Measurements from ENCODE around the gene ALDH1B1.

Gene ALDH1B1

GRCh38 chr9:38412751-38413150, 20.2 kb downstream of the ALDH1B1 start:
- Histone ChIP-seq H3K9me3 (ENCODE audit: control insufficient read depth, low read length) (no peaks in the 10 kb centered on the region), H3K9ac (no peak overlapping the region), H3K27ac (no peak overlapping the region), H2AFZ (no peak overlapping the region), H3K36me3 (ENCODE audit: control insufficient read depth, insufficient read depth, low read length) (no peaks in the 10 kb centered on the region), H3K4me2 (ENCODE audit: low read length) (no peak overlapping the region), H3K4me3 (ENCODE audit: low read depth, low read length) (no peak overlapping the region), H3K79me2 (no peaks in the 10 kb centered on the region), H3K27me3 (ENCODE audit: control insufficient read depth, insufficient read depth, low read length) (no peaks in the 10 kb centered on the region), H3K4me1 (no peaks in the 10 kb centered on the region)
- no peak for TF ChIP-seq CTCF (IDR thresholded peaks at IDR 0.05)

DNA sequence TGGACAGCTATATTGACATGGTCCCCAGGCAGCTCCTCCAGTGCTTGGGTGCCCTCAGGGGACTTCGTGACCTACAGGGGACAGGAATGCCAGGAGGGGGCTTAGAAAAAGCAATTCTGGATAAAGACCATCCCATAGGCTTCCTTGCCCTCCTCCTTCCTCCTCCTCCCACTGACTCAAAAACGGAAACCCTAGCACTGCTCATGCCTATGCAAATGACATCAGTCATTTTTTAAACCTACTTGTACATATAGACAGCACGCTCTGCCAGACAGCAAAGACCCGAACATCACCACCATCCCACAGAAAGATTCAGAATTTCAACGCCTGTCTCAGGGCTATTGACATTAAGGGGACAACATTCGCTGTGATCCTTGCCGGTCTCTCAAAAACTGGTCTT, 20.8 kb downstream of the ALDH1B1 start:
- no peaks in the 10 kb centered on the region for H3K9me3 ChIP-seq (ENCODE audit: control insufficient read depth, low read length)
- no peak overlapping the region for H2AFZ ChIP-seq
- no peaks in the 10 kb centered on the region for H3K27me3 ChIP-seq (ENCODE audit: control insufficient read depth, insufficient read depth, low read length)
- H3K4me2 ChIP-seq (ENCODE audit: low read length): no peak overlapping the region
- no peaks in the 10 kb centered on the region for H3K4me1 ChIP-seq
- no peak overlapping the region for H3K27ac ChIP-seq
- no peak for TF ChIP-seq CTCF (IDR thresholded peaks at IDR 0.05)
- H3K4me3 ChIP-seq (ENCODE audit: low read depth, low read length): no peak overlapping the region
- no peak overlapping the region for H3K9ac ChIP-seq
- no peaks in the 10 kb centered on the region for H3K79me2 ChIP-seq
- no peaks in the 10 kb centered on the region for H3K36me3 ChIP-seq (ENCODE audit: control insufficient read depth, insufficient read depth, low read length)

DNA sequence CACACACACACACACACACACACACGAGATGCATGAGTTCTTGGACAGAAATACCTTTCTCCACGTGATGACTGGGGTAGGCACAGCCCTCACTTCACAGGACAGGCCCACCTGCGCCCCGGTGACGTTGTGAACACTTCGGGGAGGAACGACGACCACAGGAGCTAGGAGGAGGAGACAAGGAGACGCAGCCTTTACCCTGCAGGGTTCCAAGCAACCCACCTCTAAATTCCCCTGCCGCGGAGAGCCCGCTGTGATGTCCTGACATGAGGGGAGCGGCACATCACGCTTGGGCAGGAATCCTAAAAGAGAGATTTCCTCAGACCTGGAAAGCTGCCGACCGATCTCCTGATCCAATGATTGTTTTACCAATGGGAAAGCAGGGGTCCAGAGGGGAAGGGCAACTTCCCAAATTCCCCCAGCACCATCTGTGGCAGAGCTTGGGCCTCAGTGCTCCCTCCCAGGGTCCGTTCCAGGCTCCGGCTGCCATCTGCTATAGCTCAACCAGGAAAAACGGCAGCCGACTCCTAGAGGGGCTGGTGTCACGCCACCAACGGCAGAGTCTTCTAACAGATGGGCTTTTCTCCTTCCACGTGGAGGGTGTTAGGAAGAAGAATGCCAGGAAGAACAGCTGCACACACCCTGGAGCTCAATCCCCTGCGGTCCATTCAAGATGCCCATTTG, 21.7 kb downstream of the ALDH1B1 start:
- Histone ChIP-seq H3K4me3 (ENCODE audit: low read depth, low read length) (no peak overlapping the region), H3K9ac (no peak overlapping the region)
- no peak for TF ChIP-seq CTCF (IDR thresholded peaks at IDR 0.05)

DNA sequence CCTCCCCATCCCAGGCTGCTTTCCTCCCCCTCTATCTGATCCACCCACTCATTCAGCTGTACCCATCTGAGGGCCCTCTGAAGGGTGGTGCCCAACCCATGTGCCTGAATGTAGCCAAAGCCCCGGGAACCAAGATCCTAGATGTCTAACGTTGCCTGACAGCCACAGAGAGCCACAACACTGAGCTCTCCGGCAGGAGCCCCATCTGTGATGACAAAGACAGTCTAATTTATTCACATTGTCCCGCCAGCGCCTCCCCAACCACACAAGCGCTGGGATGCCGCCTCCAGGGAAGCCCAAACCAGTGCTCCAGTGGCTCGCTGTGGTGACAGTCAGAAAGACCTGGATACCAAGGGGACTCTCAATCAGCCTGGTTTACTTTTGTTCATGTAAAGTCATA, 23.4 kb downstream of the ALDH1B1 start:
- Histone ChIP-seq H3K4me1 (no peaks in the 10 kb centered on the region), H3K9ac (no peak overlapping the region)

More for the DNA sequence above, 21.7 kb downstream of the ALDH1B1 start:
- H3K4me1 ChIP-seq: no peaks in the 10 kb centered on the region
- H3K9me3 ChIP-seq (ENCODE audit: control insufficient read depth, low read length): no peaks in the 10 kb centered on the region
- no peaks in the 10 kb centered on the region for H3K27me3 ChIP-seq (ENCODE audit: control insufficient read depth, insufficient read depth, low read length)
- no peak overlapping the region for H3K27ac ChIP-seq
- H3K4me2 ChIP-seq (ENCODE audit: low read length): no peak overlapping the region
- no peaks in the 10 kb centered on the region for H3K79me2 ChIP-seq
- H2AFZ ChIP-seq: no peak overlapping the region
- H3K36me3 ChIP-seq (ENCODE audit: control insufficient read depth, insufficient read depth, low read length): no peaks in the 10 kb centered on the region

More for the DNA sequence above, 23.4 kb downstream of the ALDH1B1 start:
- H3K27ac ChIP-seq: no peak overlapping the region
- no peaks in the 10 kb centered on the region for H3K27me3 ChIP-seq (ENCODE audit: control insufficient read depth, insufficient read depth, low read length)
- H3K36me3 ChIP-seq (ENCODE audit: control insufficient read depth, insufficient read depth, low read length): no peaks in the 10 kb centered on the region
- H3K4me3 ChIP-seq (ENCODE audit: low read depth, low read length): no peak overlapping the region
- H3K4me2 ChIP-seq (ENCODE audit: low read length): no peak overlapping the region
- H3K79me2 ChIP-seq: no peaks in the 10 kb centered on the region
- no peak overlapping the region for H2AFZ ChIP-seq
- H3K9me3 ChIP-seq (ENCODE audit: control insufficient read depth, low read length): no peaks in the 10 kb centered on the region
- TF ChIP-seq CTCF (IDR thresholded peaks at IDR 0.05): no peak

All from parathyroid adenoma (tissue), 2 donors.